Measurements from ENCODE around the gene CLIP1.
"Not testable (repeated sequence)": the region's sequence is repeated elsewhere in the genome, so short reads cannot be mapped to it uniquely, and the experiment has no call there.

DNA sequence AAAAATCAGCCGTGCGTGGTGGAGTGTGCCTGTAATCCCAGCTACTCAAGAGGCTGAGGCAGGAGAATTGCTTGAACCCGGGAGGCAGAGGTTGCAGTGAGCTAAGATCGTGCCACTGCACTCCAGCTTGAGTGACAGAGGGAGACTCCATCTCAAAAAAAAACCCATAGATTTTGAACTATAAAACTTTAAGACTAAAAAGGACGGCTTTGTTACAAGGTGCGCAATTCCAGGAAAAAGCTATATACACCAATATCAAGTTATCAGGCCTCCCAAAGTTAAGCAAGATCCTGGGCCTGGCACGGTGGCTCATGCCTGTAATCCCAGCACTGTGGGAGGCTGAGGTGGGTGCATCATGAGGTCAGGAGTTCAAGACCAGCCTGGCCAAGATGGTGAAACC is 6.8 kb downstream of the CLIP1 start:
- TF ChIP-seq EP300, POLR2AphosphoS5 (IDR thresholded peaks at IDR 0.05): not testable (repeated sequence)
- TF ChIP-seq, protein P1, sequence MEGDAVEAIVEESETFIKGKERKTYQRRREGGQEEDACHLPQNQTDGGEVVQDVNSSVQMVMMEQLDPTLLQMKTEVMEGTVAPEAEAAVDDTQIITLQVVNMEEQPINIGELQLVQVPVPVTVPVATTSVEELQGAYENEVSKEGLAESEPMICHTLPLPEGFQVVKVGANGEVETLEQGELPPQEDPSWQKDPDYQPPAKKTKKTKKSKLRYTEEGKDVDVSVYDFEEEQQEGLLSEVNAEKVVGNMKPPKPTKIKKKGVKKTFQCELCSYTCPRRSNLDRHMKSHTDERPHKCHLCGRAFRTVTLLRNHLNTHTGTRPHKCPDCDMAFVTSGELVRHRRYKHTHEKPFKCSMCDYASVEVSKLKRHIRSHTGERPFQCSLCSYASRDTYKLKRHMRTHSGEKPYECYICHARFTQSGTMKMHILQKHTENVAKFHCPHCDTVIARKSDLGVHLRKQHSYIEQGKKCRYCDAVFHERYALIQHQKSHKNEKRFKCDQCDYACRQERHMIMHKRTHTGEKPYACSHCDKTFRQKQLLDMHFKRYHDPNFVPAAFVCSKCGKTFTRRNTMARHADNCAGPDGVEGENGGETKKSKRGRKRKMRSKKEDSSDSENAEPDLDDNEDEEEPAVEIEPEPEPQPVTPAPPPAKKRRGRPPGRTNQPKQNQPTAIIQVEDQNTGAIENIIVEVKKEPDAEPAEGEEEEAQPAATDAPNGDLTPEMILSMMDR (IDR thresholded peaks at IDR 0.05) = not testable (repeated sequence)

All from sigmoid colon (tissue), 4 donors.